Tibial nerve (tissue), 4 donors: Measurements from ENCODE around the gene GPR3. TPM values are rescaled to one million over a fixed set of nuclear protein-coding genes. Genes with fewer than 3 reads are reported as not detected.
"Not testable (repeated sequence)": the region's sequence is repeated elsewhere in the genome, so short reads cannot be mapped to it uniquely, and the experiment has no call there.

Source experiments
- DNase-seq, 2 donors: peaks; one replicate each; pipeline ENCODE4 v3.0.0-alpha.2; 2019; ENCODE audit warnings: low spot score in 2 of 2
- H3K27ac ChIP-seq, 4 donors: fragments of 200-600 bp; sonication (generic) in 3 of 4; one replicate each; pipeline ENCODE4 v1.5.1; 2017 to 2019; ENCODE audit warnings: mild to moderate bottlenecking in 1 of 4
- H3K27me3 ChIP-seq, 2 donors: fragments of 200-600 bp; sonication (generic) in 1 of 2; one replicate each; pipeline versions ENCODE4 v1.5.1 to v1.6.0; 2017 to 2019
- H3K36me3 ChIP-seq, 3 donors: fragments of 200-600 bp; sonication (generic); one replicate each; pipeline ENCODE4 v1.5.1; 2018 to 2019
- H3K4me1 ChIP-seq, 4 donors: fragments of 200-600 bp; sonication (generic) in 3 of 4; one replicate each; pipeline ENCODE4 v1.5.1; 2017 to 2019
- H3K4me3 ChIP-seq, 4 donors: fragments of 200-600 bp; sonication (generic) in 3 of 4; one replicate each; pipeline ENCODE4 v1.5.1; 2017 to 2019; ENCODE audit warnings: mild to moderate bottlenecking in 1 of 4, moderate library complexity in 1 of 4
- H3K9me3 ChIP-seq, 4 donors: fragments of 200-600 bp; sonication (generic) in 3 of 4; one replicate each; pipeline ENCODE4 v1.5.1; 2017 to 2019
- EP300 ChIP-seq, 2 donors: sonication (generic); formaldehyde crosslinking; IDR thresholded peaks; one replicate each; pipeline ENCODE4 v1.6.1; 2017; ENCODE audit warnings: antibody characterized with exemption in 2 of 2, mild to moderate bottlenecking in 1 of 2
- POLR2A ChIP-seq, 2 donors: fragments of 450-650 bp; IDR thresholded peaks; one replicate each; pipeline ENCODE4 v1.6.1; 2017; ENCODE audit warnings: antibody characterized with exemption in 2 of 2, mild to moderate bottlenecking in 2 of 2, moderate library complexity in 2 of 2
- WGBS, 2 donors: methylation state at CpG; one replicate each; pipeline ENCODE4 v1.1.5; 2018; 5-methylcytosine and 5-hydroxymethylcytosine counted together
- total RNA-seq, 4 donors: library from RNA; depleted of rRNA; stranded (reverse); fragments of >200 nt; gene quantifications; one replicate each; pipeline ENCODE4 v1.1.0, GENCODE V29; 2016
- TF ChIP-seq, protein P1 (sequence below), 5 experiments: fragments of 200-600 bp in 3 of 5; fragments of 450-650 bp in 2 of 5; sonication (generic) in 3 of 5; IDR thresholded peaks; one replicate each; pipeline ENCODE4 v1.5.1; 2016 to 2019; ENCODE audit warnings: antibody characterized with exemption in 5 of 5, mild to moderate bottlenecking in 3 of 5, moderate library complexity in 2 of 5

The GPR3 gene
- total RNA-seq, 4 donors from 2014 or later, result not detected

DNA sequence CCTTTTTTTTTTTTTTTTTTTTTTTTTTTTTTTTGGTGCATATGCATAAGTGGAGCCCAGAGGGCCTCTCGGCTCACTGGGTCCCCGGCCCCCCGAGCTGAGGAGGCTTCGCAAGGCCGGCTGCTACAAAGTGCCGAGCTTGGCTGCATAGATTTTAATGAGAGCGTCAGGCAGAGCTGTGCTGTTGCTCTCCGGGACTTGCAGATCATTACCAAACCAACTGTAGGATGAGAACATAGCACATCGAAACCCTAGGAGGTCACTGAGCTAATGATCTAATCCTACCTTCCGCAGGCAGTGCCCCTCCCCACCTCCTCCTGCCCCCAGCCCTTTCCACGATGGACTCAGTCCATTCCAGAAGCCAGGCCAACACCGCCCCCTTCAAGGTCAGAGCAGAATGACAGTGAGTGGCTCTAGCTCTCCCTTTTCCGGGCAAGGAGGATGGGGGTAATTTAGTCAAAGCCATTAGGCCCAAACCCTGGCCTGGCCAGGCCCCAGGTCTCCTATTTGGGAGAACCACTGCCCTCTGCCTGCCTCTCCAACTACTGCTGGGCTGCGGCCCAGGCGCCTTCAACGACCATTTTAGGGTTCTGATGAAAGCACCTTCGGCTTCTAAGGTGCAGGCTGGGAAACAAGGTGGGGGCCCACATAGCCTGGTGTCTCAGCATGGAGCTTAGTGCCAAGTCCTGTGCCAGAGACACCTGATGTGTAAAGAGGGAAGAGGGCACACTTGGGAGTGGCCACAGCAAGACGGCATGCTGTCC lies 13.4 kb downstream of the GPR3 start:
- Histone ChIP-seq H3K4me1 (peaks cover 0 to 63% (median 36%) of the 10 kb centered on the region in 4 donors), H3K27ac (peak overlapping the region; percentile 27 to 90 (median 76)), H3K36me3 (peaks cover 4 to 50% (median 28%) of the 10 kb centered on the region in 3 donors)
- TF ChIP-seq, protein P1, sequence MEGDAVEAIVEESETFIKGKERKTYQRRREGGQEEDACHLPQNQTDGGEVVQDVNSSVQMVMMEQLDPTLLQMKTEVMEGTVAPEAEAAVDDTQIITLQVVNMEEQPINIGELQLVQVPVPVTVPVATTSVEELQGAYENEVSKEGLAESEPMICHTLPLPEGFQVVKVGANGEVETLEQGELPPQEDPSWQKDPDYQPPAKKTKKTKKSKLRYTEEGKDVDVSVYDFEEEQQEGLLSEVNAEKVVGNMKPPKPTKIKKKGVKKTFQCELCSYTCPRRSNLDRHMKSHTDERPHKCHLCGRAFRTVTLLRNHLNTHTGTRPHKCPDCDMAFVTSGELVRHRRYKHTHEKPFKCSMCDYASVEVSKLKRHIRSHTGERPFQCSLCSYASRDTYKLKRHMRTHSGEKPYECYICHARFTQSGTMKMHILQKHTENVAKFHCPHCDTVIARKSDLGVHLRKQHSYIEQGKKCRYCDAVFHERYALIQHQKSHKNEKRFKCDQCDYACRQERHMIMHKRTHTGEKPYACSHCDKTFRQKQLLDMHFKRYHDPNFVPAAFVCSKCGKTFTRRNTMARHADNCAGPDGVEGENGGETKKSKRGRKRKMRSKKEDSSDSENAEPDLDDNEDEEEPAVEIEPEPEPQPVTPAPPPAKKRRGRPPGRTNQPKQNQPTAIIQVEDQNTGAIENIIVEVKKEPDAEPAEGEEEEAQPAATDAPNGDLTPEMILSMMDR (IDR thresholded peaks at IDR 0.05), result peak in 3 of 5 experiments; percentile 10 to 27 (median 21)
- 50 to 60% methylated on average over 14 to 17 of the region's 18 CpGs for WGBS, 2 donors
- DNase-seq, H3K4me3 ChIP-seq, H3K27me3 ChIP-seq, H3K9me3 ChIP-seq: not testable (repeated sequence)

DNA sequence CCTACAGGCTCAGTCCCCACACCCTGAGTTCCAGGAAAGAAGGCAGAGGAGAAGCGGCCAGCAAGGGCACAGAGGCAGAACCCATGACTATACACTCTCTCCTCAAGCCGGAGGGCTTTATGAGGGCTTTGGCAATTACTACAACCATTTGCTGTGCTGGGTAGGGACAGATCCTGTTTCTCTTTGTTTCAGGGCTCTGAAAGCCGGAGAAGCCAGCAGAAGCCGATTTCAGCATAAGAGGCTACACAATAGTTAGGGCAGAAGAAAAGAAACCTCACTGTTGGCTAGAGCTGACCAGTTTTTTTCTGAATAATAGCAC lies 13.9 kb downstream of the GPR3 start:
- Histone ChIP-seq H3K4me3 (no peak overlapping the region), H3K27ac (peak overlapping the region; percentile 27 to 90 (median 76)), H3K27me3 (no peaks in the 10 kb centered on the region), H3K36me3 (peaks cover 4 to 56% (median 29%) of the 10 kb centered on the region in 3 donors), H3K4me1 (peaks cover 0 to 58% (median 36%) of the 10 kb centered on the region in 4 donors), H3K9me3 (no peaks in the 10 kb centered on the region)
- 49 to 56% methylated on average over 4 of the region's 4 CpGs for WGBS, 2 donors
- TF ChIP-seq EP300 (IDR thresholded peaks at IDR 0.05), result no peak
- TF ChIP-seq, protein P1 (IDR thresholded peaks at IDR 0.05), result no peak
- DNase-seq, result no peak

DNA sequence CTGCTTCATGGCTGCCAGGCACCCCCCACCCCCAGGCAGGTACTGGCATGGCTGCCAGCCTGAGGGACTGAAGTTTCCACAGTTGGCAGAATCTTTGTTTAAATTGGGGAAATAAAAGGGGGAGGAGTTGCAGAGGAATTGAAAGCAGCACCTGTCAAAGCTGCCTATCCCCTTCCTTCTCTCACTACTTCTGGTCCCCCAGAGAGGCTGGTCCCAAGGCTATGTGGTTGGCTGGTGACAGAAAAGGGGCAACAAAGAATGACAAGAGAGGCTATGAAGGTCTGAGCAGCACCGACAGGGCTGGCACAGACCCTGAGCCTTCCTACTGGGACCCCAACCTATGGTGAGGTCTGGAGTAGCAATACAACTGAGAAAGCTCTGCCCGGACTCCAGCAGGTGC lies 14.4 kb downstream of the GPR3 start:
- peaks cover 0 to 53% (median 36%) of the 10 kb centered on the region in 4 donors for H3K4me1 ChIP-seq
- 80 to 81% methylated on average over 2 of the region's 2 CpGs for WGBS, 2 donors
- H3K27ac ChIP-seq, result peak overlapping the region; percentile 27 to 90 (median 76)

DNA sequence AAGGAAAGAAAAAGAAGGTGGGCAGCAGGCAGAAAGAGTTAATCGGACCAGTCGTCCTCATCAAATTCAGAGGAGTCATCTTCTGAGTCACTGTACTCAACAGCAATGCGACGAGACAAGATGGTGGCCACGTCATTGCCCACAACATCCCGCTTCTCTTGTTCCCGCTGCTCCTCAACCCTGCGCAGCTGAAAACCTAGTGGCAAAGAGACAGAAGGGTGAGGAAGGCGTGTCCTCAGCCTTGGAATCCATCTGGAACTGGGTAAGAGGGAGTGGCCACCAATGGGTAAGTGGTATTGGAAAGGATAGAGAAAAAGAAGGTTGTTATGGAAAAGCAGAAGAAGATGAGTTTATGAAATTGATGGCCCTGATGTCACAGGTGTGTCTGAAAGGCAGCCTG lies 15.7 kb downstream of the GPR3 start:
- Histone ChIP-seq H3K27ac (no peak overlapping the region), H3K4me3 (no peak overlapping the region), H3K27me3 (no peaks in the 10 kb centered on the region), H3K36me3 (peaks cover 9 to 74% (median 40%) of the 10 kb centered on the region in 3 donors), H3K9me3 (no peaks in the 10 kb centered on the region), H3K4me1 (peaks cover 0 to 45% (median 23%) of the 10 kb centered on the region in 4 donors)
- TF ChIP-seq, protein P1 (IDR thresholded peaks at IDR 0.05), result no peak
- TF ChIP-seq POLR2A (IDR thresholded peaks at IDR 0.05) (no peak), EP300 (IDR thresholded peaks at IDR 0.05) (no peak)
- DNase-seq, result no peak
- WGBS, 2 donors, result 89 to 91% methylated on average over 9 of the region's 9 CpGs

More for the DNA sequence above, 14.4 kb downstream of the GPR3 start:
- not testable (repeated sequence) for H3K4me3 ChIP-seq, H3K27me3 ChIP-seq, H3K9me3 ChIP-seq, DNase-seq
- peaks cover 5 to 60% (median 32%) of the 10 kb centered on the region in 3 donors for H3K36me3 ChIP-seq

DNA sequence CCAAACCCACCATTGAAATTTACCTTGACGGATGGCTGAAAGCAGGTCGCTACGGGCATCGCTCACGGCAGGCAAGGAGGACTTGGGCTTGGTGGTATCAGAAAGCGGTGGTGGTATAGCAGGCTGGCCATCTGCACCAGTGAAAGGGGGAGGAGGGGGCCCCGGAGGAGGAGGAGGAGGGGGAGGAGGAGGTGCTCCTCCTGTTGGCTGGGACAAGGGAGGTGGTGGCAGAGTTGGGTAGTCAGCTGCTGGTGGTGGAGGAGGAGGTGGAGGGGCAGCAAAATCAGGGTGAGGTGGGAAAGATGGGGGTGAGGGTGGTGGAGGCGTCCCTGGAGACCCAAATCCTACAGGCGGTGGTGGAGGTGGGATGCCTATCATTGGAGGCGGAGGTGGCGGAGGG lies 17.2 kb downstream of the GPR3 start:
- TF ChIP-seq EP300 (IDR thresholded peaks at IDR 0.05) (no peak), POLR2A (IDR thresholded peaks at IDR 0.05) (no peak)
- TF ChIP-seq, protein P1 (IDR thresholded peaks at IDR 0.05), result no peak
- Histone ChIP-seq H3K4me3 (no peak overlapping the region), H3K36me3 (peaks cover 9 to 89% (median 40%) of the 10 kb centered on the region in 3 donors), H3K27me3 (no peaks in the 10 kb centered on the region), H3K27ac (no peak overlapping the region), H3K9me3 (no peaks in the 10 kb centered on the region), H3K4me1 (peaks cover 0 to 37% (median 9%) of the 10 kb centered on the region in 4 donors)
- WGBS, 2 donors, result 93 to 95% methylated on average over 11 of the region's 11 CpGs
- DNase-seq, result no peak
